ENCODE measurements around the gene ADAM8. TPM values are rescaled to one million over a fixed set of nuclear protein-coding genes. Genes with fewer than 3 reads are reported as not detected.
"Not testable (repeated sequence)": the region's sequence is repeated elsewhere in the genome, so short reads cannot be mapped to it uniquely, and the experiment has no call there.

ADAM8 gene
- total and polyA plus RNA-seq, 2 donors (not counting 1 experiment from before 2014, with no cell fraction given) = 0.23 to 2.0 TPM

DNA sequence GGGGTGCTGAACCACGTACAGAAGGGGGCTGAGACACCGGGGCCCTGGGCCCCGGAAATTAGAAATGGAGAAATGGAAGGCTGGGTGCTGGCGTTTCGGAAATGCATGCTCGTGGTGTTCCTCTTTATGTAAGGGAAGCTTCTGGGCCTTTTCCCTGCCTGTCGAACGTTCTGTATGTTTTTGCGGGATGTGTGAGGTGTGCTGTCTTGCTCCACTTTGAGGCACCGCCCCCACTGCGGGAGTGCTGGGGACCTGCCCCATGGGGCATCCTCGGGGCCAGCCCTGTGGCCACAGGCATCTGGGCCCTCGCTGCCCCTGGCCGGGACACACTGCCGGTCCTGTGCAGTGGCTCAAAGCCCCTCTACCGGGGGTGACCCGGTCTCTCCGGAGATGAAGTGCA, 40.7 kb downstream of the ADAM8 start:
- H3K36me3 ChIP-seq (ENCODE audit: control insufficient read depth, insufficient read depth, low read length) = no peaks in the 10 kb centered on the region
- no peaks in the 10 kb centered on the region for H3K9me3 ChIP-seq (ENCODE audit: control insufficient read depth, insufficient read depth, low read depth, low read length)
- H3K27ac ChIP-seq (ENCODE audit: insufficient read depth, low read length) = no peak overlapping the region
- no peak overlapping the region for H2AFZ ChIP-seq (ENCODE audit: low read length)
- no peak overlapping the region for H3K4me2 ChIP-seq (ENCODE audit: extremely low read depth, insufficient read depth, low read length)
- H3K4me3 ChIP-seq (replicated peaks in 1 of 4; ENCODE audit: control extremely low read depth in 1 of 4, insufficient read depth in 1 of 4, low read depth in 3 of 4, low read length in 4 of 4) = no peak overlapping the region
- TF ChIP-seq, protein P1, sequence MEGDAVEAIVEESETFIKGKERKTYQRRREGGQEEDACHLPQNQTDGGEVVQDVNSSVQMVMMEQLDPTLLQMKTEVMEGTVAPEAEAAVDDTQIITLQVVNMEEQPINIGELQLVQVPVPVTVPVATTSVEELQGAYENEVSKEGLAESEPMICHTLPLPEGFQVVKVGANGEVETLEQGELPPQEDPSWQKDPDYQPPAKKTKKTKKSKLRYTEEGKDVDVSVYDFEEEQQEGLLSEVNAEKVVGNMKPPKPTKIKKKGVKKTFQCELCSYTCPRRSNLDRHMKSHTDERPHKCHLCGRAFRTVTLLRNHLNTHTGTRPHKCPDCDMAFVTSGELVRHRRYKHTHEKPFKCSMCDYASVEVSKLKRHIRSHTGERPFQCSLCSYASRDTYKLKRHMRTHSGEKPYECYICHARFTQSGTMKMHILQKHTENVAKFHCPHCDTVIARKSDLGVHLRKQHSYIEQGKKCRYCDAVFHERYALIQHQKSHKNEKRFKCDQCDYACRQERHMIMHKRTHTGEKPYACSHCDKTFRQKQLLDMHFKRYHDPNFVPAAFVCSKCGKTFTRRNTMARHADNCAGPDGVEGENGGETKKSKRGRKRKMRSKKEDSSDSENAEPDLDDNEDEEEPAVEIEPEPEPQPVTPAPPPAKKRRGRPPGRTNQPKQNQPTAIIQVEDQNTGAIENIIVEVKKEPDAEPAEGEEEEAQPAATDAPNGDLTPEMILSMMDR (conservative IDR thresholded peaks at IDR 0.05 in 1 of 2, IDR thresholded peaks at IDR 0.05 in 1 of 2; ENCODE audit: low read depth in 1 of 2, low read length in 2 of 2) = no peak
- peak; percentile 87 for TF ChIP-seq EZH2 (IDR thresholded peaks at IDR 0.05; ENCODE audit: low read length, missing control alignments)
- no peak for DNase-seq (ENCODE audit: low read depth in 2 of 2)
- no peaks in the 10 kb centered on the region for H4K20me1 ChIP-seq (ENCODE audit: control insufficient read depth, extremely low read depth, insufficient read depth, low read length)
- no peaks in the 10 kb centered on the region for H3K79me2 ChIP-seq (ENCODE audit: control insufficient read depth, insufficient read depth, low read length)
- H3K27me3 ChIP-seq (ENCODE audit: control insufficient read depth, insufficient read depth, low read length) = peaks cover 54% of the 10 kb centered on the region
- no peaks in the 10 kb centered on the region for H3K4me1 ChIP-seq (ENCODE audit: control insufficient read depth, extremely low read depth, insufficient read depth, low read length)
- H3K9ac ChIP-seq (ENCODE audit: insufficient read depth, low read length) = no peak overlapping the region

DNA sequence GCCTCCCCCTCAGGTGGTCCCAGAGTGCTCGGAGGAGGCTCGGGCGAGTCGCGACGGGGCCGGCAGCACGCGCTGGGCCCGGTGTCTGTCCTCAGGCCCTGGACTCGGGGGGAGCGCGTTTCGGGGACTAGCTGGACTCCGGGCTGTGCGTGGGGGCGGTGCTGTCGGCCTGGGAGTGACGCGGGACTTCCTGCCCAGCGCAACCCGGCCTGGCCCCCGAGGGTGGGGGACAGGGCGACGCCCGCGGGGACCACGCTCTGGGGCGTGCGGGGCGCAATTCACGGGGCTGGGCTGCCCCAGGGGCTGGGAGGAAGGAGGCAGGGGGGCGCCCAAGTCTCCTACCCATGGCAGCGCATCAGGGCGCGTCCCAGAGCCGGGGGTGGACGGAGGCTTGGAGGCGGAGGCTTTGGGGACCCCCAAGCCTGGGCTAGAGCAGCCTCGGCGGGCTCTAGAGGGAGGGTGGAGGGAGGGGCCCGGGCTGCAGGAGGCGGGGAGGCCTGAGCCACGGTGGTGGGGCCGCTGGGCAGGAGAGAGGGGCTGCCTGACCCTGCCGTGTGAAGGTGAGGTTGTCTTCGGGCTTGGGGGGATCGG, 41.3 kb downstream of the ADAM8 start:
- H3K27me3 ChIP-seq (ENCODE audit: control insufficient read depth, insufficient read depth, low read length) = peaks cover 54% of the 10 kb centered on the region
- H3K79me2 ChIP-seq (ENCODE audit: control insufficient read depth, insufficient read depth, low read length) = no peaks in the 10 kb centered on the region

DNA sequence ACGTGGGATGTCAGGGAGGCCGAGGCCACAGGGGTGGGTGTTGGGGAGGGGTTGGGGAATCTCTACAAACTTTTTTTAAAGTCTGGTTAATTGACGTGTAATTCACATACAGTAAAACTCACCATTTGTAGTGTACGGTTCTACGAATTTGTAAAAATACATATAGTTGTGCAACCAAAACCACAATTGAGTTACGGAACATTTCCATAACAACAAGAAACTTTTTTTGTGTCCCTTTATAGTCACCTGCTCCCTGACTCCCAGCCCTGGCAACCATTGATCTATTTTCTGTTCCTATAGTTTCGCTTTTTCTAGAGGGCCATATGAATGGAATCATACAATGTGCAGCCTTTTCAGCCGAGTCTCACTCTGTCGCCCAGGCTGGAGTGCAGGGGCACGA, 41.9 kb downstream of the ADAM8 start:
- not testable (repeated sequence) for H3K4me1 ChIP-seq (ENCODE audit: control insufficient read depth, extremely low read depth, insufficient read depth, low read length); H3K9me3 ChIP-seq (ENCODE audit: control insufficient read depth, insufficient read depth, low read depth, low read length); H3K36me3 ChIP-seq (ENCODE audit: control insufficient read depth, insufficient read depth, low read length); H3K79me2 ChIP-seq (ENCODE audit: control insufficient read depth, insufficient read depth, low read length); H4K20me1 ChIP-seq (ENCODE audit: control insufficient read depth, extremely low read depth, insufficient read depth, low read length); H3K4me3 ChIP-seq (replicated peaks in 1 of 4; ENCODE audit: control extremely low read depth in 1 of 4, insufficient read depth in 1 of 4, low read depth in 3 of 4, low read length in 4 of 4); H2AFZ ChIP-seq (ENCODE audit: low read length); H3K4me2 ChIP-seq (ENCODE audit: extremely low read depth, insufficient read depth, low read length); H3K27ac ChIP-seq (ENCODE audit: insufficient read depth, low read length); DNase-seq (ENCODE audit: low read depth in 2 of 2); H3K9ac ChIP-seq (ENCODE audit: insufficient read depth, low read length)
- peaks cover 51% of the 10 kb centered on the region for H3K27me3 ChIP-seq (ENCODE audit: control insufficient read depth, insufficient read depth, low read length)

More for the DNA sequence above, 41.3 kb downstream of the ADAM8 start:
- H2AFZ ChIP-seq (ENCODE audit: low read length) = no peak overlapping the region
- no peaks in the 10 kb centered on the region for H4K20me1 ChIP-seq (ENCODE audit: control insufficient read depth, extremely low read depth, insufficient read depth, low read length)
- no peak overlapping the region for H3K9ac ChIP-seq (ENCODE audit: insufficient read depth, low read length)
- no peaks in the 10 kb centered on the region for H3K36me3 ChIP-seq (ENCODE audit: control insufficient read depth, insufficient read depth, low read length)
- no peak overlapping the region for H3K4me2 ChIP-seq (ENCODE audit: extremely low read depth, insufficient read depth, low read length)
- TF ChIP-seq, protein P1 (conservative IDR thresholded peaks at IDR 0.05 in 1 of 2, IDR thresholded peaks at IDR 0.05 in 1 of 2; ENCODE audit: low read depth in 1 of 2, low read length in 2 of 2) = no peak
- no peak for TF ChIP-seq EZH2 (IDR thresholded peaks at IDR 0.05; ENCODE audit: low read length, missing control alignments)
- no peak overlapping the region for H3K27ac ChIP-seq (ENCODE audit: insufficient read depth, low read length)
- no peaks in the 10 kb centered on the region for H3K9me3 ChIP-seq (ENCODE audit: control insufficient read depth, insufficient read depth, low read depth, low read length)
- no peak overlapping the region for H3K4me3 ChIP-seq (replicated peaks in 1 of 4; ENCODE audit: control extremely low read depth in 1 of 4, insufficient read depth in 1 of 4, low read depth in 3 of 4, low read length in 4 of 4)
- H3K4me1 ChIP-seq (ENCODE audit: control insufficient read depth, extremely low read depth, insufficient read depth, low read length) = no peaks in the 10 kb centered on the region
- DNase-seq (ENCODE audit: low read depth in 2 of 2) = no peak
